ENCODE results near the gene RNF180.
"Not testable (repeated sequence)": the region's sequence is repeated elsewhere in the genome, so short reads cannot be mapped to it uniquely, and the experiment has no call there.

The RNF180 gene

DNA sequence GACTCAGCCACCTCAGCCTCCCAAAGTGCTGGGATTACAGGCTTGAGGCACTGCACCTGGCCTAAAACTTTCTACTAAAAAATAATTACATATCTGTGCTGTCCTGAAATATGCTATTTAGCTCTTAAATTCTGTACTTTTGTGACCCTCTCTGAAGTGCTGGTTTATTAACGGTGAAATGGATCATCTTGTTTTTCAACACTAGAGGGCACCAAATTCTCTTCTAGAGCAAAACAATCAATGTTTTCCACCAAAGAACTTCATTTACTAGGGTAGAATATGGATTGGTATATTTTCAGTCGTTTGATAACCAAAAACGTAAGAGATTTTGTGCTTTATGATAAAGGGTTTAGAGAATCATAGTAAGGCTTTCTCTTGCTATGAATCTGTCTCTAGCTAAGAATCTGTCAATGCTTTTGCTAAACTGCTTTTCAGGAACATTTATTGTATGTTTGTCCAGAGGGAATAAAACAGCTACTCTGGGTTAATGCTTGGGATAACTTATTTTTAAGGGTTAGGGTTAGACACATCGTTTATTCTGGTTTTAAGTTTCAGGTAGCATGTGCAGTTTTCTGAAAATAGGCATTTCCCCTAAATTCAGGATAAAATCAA lies 63.6 kb downstream of the RNF180 start:
- in situ Hi-C loops (cut with MboI; ENCODE audit: low sequenced_read_pairs, unreplicated experiment): loop anchor here (25.0 kb wide), 1 partner anchor 558 kb away; no protein-coding TSS in a partner anchor
- DNase-seq (ENCODE audit: low spot score): peak; percentile 66
- TF ChIP-seq, protein P1, sequence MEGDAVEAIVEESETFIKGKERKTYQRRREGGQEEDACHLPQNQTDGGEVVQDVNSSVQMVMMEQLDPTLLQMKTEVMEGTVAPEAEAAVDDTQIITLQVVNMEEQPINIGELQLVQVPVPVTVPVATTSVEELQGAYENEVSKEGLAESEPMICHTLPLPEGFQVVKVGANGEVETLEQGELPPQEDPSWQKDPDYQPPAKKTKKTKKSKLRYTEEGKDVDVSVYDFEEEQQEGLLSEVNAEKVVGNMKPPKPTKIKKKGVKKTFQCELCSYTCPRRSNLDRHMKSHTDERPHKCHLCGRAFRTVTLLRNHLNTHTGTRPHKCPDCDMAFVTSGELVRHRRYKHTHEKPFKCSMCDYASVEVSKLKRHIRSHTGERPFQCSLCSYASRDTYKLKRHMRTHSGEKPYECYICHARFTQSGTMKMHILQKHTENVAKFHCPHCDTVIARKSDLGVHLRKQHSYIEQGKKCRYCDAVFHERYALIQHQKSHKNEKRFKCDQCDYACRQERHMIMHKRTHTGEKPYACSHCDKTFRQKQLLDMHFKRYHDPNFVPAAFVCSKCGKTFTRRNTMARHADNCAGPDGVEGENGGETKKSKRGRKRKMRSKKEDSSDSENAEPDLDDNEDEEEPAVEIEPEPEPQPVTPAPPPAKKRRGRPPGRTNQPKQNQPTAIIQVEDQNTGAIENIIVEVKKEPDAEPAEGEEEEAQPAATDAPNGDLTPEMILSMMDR (IDR thresholded peaks at IDR 0.05; ENCODE audit: borderline replicate concordance, control extremely low read depth, extremely low read depth, insufficient read depth, missing control alignments): peak; percentile 36

DNA sequence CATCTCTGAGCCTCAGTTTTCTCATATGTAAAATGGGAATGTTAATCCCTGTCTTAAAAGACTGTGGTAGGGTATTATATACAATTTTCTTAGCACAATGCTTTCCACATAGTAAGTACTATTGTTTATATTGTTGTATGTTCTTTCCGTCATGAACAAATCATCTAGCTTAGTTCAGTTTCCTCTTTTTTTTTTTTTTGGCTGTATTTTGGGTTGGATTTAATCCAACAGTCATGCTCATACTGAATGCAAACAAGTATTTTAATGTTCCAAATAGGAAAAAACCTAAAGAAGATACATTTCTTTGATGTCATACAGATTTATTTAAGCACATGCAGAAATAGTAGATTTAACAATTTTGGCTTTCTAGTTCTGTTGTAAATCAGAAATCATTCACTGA lies 95.1 kb downstream of the RNF180 start:
- no peak for DNase-seq (ENCODE audit: low spot score)
- TF ChIP-seq, protein P1 (IDR thresholded peaks at IDR 0.05; ENCODE audit: borderline replicate concordance, control extremely low read depth, extremely low read depth, insufficient read depth, missing control alignments): no peak
- in situ Hi-C loops (cut with MboI; ENCODE audit: low sequenced_read_pairs, unreplicated experiment): no loop called here

DNA sequence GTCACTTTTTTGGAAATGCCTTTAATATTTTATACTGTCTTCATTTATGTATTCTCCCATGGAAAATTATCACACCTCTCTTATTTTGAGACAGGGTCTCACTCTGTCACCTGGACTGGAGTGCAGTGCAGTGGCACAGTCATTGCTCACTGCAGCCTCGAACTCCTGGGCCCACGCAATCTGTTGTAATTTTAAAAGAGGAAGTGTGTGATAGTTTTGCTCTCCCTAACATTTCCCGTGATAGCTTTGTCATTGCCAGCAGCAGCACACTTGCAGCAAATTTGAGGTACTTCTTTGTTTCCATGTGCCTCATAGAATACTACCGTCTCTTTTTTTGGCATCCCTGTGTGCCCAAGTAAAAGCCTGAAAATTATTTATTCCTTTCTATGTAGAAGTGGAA lies 103.5 kb downstream of the RNF180 start:
- TF ChIP-seq, protein P1 (IDR thresholded peaks at IDR 0.05; ENCODE audit: borderline replicate concordance, control extremely low read depth, extremely low read depth, insufficient read depth, missing control alignments): no peak
- in situ Hi-C loops (cut with MboI; ENCODE audit: low sequenced_read_pairs, unreplicated experiment): no loop called here
- DNase-seq (ENCODE audit: low spot score): no peak

DNA sequence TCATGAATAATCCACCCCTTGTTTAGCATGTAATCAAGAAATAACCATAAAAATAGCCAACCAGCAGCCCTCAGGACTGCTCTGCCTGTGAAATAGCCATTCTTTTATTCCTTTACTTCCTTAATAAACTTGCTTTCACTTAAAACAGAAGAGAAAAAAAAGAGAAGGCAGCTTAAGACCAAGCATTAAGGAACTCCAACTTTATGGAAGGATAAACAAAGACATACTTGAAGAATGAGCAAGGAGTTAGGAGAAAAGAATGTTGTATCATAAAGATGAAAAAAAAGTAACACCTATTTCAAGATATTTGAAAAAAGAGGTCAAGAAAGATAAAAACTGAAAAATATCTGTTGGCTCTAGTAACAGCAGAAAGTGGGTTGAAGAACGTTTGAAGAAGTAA lies 107.6 kb downstream of the RNF180 start:
- TF ChIP-seq, protein P1 (IDR thresholded peaks at IDR 0.05; ENCODE audit: borderline replicate concordance, control extremely low read depth, extremely low read depth, insufficient read depth, missing control alignments): no peak
- no peak for DNase-seq (ENCODE audit: low spot score)
- in situ Hi-C loops (cut with MboI; ENCODE audit: low sequenced_read_pairs, unreplicated experiment): no loop called here

DNA sequence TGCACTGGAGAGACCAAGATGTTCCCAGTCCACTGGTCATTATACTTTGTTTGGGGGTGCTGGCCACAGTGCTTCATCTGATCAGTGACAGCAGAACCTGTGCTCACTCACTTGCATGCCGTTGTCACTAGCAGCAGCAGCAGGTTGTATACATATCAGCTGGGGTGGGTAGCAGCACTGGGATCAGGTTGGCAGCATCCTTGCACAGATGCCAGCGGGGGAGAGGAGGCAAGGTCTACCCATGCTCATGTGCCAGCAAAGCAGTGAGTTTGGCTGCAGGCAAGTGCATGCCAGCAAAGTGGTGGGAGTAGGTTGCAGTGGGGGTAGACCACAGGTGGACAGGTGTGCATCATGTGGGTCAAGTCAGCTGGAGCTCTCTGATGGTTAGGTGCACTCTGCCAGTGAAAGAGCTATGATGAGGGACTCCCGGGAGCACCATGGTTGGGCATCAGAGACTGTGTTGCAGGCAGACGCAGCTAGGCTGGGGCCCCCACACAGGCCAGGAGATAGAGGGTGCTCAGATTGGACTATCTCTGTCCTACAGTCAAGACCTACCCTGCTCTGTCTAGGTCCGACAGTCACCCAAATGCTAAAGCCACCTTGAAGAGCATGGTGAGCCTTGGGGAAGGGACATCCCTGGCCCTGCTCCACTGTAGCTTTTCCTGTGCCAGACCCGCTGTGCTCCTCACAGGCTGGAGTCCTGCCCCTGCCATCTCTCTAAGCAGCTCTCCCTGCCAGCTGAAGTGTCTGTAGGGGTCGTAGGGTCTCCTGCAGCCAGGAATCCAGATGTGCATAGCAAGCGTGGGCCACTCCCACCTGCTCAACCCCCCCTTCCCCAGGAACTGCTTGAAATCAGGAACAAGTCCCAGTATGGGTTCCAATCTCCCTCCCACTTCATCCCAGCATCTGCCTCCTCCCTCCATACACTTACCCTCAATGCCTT lies 119.8 kb downstream of the RNF180 start:
- TF ChIP-seq, protein P1 (IDR thresholded peaks at IDR 0.05; ENCODE audit: borderline replicate concordance, control extremely low read depth, extremely low read depth, insufficient read depth, missing control alignments): no peak
- in situ Hi-C loops (cut with MboI; ENCODE audit: low sequenced_read_pairs, unreplicated experiment): no loop called here
- DNase-seq (ENCODE audit: low spot score): no peak

DNA sequence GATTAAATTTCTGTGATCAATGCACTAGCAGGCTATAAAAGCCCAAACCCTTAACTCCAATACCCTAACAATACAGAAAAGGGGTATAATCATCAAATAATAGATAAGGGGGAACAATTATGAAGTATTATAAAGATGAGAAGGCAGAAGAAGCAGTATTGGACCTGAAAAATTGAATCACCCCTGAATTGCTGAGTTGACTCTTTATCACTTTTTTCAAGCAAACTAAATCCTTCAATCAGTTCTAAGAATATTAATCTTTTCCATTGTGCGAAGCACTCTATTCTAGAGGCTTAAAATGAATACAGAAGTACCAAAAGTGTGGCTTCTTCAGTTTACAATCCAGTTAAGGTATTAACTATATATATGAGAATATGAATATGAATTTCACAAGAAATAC lies 120.7 kb downstream of the RNF180 start:
- in situ Hi-C loops (cut with MboI; ENCODE audit: low sequenced_read_pairs, unreplicated experiment): no loop called here
- no peak for DNase-seq (ENCODE audit: low spot score)
- TF ChIP-seq, protein P1 (IDR thresholded peaks at IDR 0.05; ENCODE audit: borderline replicate concordance, control extremely low read depth, extremely low read depth, insufficient read depth, missing control alignments): no peak

DNA sequence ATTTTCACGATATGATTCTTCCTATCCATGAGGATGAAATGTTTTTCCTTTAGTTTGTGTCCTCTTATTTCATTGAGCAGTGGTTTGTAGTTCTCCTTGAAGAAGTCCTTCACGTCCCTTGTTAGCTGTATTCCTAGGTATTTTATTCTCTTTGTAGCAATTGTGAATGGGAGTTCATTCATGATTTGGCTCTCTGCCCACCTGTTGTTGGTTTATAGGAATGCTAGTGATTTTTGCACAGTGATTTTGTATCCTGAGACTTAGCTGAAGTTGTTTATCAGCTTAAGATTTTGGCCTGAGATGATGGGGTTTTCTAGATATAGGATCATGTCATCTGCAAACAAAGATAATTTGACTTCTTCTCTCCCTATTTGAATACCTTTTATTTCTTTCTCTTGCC lies 122.9 kb downstream of the RNF180 start:
- DNase-seq (ENCODE audit: low spot score); in situ Hi-C loops (cut with MboI; ENCODE audit: low sequenced_read_pairs, unreplicated experiment): not testable (repeated sequence)

Data from GM13976 (cell line).